ENCODE results near the gene ZCCHC7.
"Not testable (repeated sequence)": the region's sequence is repeated elsewhere in the genome, so short reads cannot be mapped to it uniquely, and the experiment has no call there.

GRCh38 chr9:37303272-37303671 is 182.9 kb downstream of the ZCCHC7 start:
- TF ChIP-seq CTCF (IDR thresholded peaks at IDR 0.05 in 2 of 3, conservative IDR thresholded peaks at IDR 0.05 in 1 of 3; ENCODE audit: control insufficient read depth in 2 of 3, extremely low read depth in 1 of 3, insufficient read depth in 1 of 3, low read depth in 3 of 3, low read length in 3 of 3); NRF1 (conservative IDR thresholded peaks at IDR 0.05; ENCODE audit: low read depth, low read length); POLR2A (IDR thresholded peaks at IDR 0.05; ENCODE audit: low read depth, low read length); NR2C2 (IDR thresholded peaks at IDR 0.05; ENCODE audit: borderline replicate concordance, control insufficient read depth, insufficient read length, low read depth); SUZ12 (IDR thresholded peaks at IDR 0.05; ENCODE audit: unreplicated experiment); SP1 (IDR thresholded peaks at IDR 0.05; ENCODE audit: low read depth, low read length): not testable (repeated sequence)

All from GM12878 (cell line).